Fibroblast of lung (primary cell): ENCODE data around the gene DDR2.

Source experiments
- CTCF ChIP-seq, 2 donors: IDR thresholded peaks in 1 of 2; conservative IDR thresholded peaks in 1 of 2; 1 replicate in 1 of 2; 2 replicates in 1 of 2; pipeline ENCODE4 v1.5.1; 2011 to 2012; ENCODE audit warnings: low read length in 2 of 2, control low read depth in 1 of 2, inconsistent platforms in 1 of 2, low read depth in 1 of 2, mild to moderate bottlenecking in 1 of 2
- EZH2 ChIP-seq: IDR thresholded peaks from 2 replicates; pipeline ENCODE4 v1.5.1; 2012; ENCODE audit warnings: low read length, control low read depth, mild to moderate bottlenecking; ENCODE audit errors: missing control alignments

DNA sequence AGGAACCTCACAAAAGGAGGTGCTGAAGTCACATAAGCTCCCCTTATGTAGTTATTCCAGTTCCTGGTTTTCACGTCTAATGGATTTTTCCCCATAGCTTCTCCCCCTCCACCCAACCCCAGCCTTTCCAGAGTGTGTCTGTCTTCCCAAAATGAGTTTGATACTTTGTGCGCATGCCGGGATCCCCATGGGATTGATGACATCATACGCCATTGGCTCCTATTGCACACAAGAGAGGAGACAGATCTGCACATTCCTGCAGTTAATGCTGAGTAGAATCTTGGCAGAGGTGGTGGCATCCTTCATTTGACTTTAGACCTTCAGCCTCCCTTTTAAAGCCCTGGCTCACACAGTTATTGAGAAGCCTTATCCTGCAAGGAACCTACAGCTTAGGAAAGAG is 71.4 kb downstream of the DDR2 start:
- TF ChIP-seq CTCF (conservative IDR thresholded peaks at IDR 0.05 in 1 of 2, IDR thresholded peaks at IDR 0.05 in 1 of 2; ENCODE audit: low read depth in 1 of 2, low read length in 2 of 2): no peak
- TF ChIP-seq EZH2: no peak
